Stimulated activated naive CD8-positive, alpha-beta T cell treated with anti-CD3 and anti-CD28 coated beads, Interleukin-15, Interleukin-2, amounts not matched to agents 100 ng/mL and 50 ng/mL, for 24 hours (primary cell): Measurements from ENCODE around the gene OR5H2.
"Not testable (repeated sequence)": the region's sequence is repeated elsewhere in the genome, so short reads cannot be mapped to it uniquely, and the experiment has no call there.

Experiments used
- H3K27ac Mint-ChIP-seq: one replicate; pipeline ENCODE4 v1.8.0; 2021; ENCODE audit warnings: mild to moderate bottlenecking, mixed read lengths
- H3K27me3 Mint-ChIP-seq: one replicate; pipeline ENCODE4 v1.8.0; 2021; ENCODE audit warnings: mixed read lengths
- H3K36me3 Mint-ChIP-seq: one replicate; pipeline ENCODE4 v1.8.0; 2021; ENCODE audit warnings: low read depth, mixed read lengths
- H3K4me1 Mint-ChIP-seq: one replicate; pipeline ENCODE4 v1.8.0; 2021; ENCODE audit warnings: low read depth, mixed read lengths
- H3K4me3 Mint-ChIP-seq: one replicate; pipeline ENCODE4 v1.8.0; 2021; ENCODE audit warnings: mild to moderate bottlenecking, mixed read lengths
- H3K9me3 Mint-ChIP-seq: one replicate; pipeline ENCODE4 v1.8.0; 2021; ENCODE audit warnings: mixed read lengths

OR5H2 gene

DNA sequence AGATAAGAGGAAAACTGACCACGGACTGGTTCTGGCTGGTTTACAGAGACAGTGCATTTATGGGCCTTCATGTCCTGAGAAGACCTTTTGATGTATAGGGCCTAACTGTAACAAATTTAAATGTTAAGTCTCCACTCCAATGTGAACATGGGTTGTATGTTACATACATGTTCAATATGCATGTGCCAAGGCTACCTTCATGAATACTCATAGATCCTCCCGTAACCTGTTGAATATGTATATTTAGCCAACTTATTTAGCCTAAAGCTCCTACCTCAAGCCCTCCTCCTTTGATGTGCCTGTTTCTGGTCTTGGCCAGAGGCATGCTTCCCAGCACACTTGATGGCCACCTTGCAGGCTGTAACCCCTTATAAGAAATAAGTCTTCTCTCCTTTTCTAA is at the start of gene OR5H2:
TSS of gene OR5H2 (plus strand) at position 301 of the 400 bp plus-strand sequence. CDS start 398 bp downstream, outside the sequence.
- no peaks in the 10 kb centered on the region for H3K36me3 Mint-ChIP-seq
- no peaks in the 10 kb centered on the region for H3K4me1 Mint-ChIP-seq
- no peak within 1 kb of the TSS for H3K4me3 Mint-ChIP-seq
- no peaks in the 10 kb centered on the region for H3K27me3 Mint-ChIP-seq
- H3K9me3 Mint-ChIP-seq: no peaks in the 10 kb centered on the region
- no peak within 1 kb of the TSS for H3K27ac Mint-ChIP-seq

GRCh38 chr3:98233468-98233867 is 48.8 kb upstream of the OR5H2 start:
- no peak overlapping the region for H3K4me3 Mint-ChIP-seq
- no peaks in the 10 kb centered on the region for H3K36me3 Mint-ChIP-seq
- H3K9me3 Mint-ChIP-seq: peaks cover 3% of the 10 kb centered on the region
- H3K27me3 Mint-ChIP-seq: no peaks in the 10 kb centered on the region
- H3K27ac Mint-ChIP-seq: no peak overlapping the region
- H3K4me1 Mint-ChIP-seq: no peaks in the 10 kb centered on the region

DNA sequence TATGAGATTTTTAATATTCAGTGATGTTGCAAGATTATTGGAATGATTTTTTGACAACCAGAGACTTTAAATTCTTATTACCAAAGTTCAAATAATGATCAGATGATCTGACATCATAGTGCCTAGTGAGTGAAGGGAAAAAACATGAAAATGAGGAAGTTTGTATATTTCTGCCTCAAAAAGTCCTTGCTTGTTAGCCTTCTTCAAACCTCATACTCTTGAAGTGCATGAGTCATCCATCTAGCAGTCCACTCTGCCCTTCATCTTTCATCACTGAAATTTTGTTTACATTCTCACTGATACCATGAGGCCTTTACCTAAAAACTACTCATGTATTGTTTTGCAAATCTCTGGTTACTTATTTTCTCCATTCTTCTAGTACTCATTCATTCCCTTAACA is 42.2 kb upstream of the OR5H2 start:
- no peak overlapping the region for H3K4me3 Mint-ChIP-seq
- H3K9me3 Mint-ChIP-seq: peaks cover 1% of the 10 kb centered on the region
- no peaks in the 10 kb centered on the region for H3K4me1 Mint-ChIP-seq
- no peaks in the 10 kb centered on the region for H3K36me3 Mint-ChIP-seq
- no peak overlapping the region for H3K27ac Mint-ChIP-seq
- no peaks in the 10 kb centered on the region for H3K27me3 Mint-ChIP-seq

DNA sequence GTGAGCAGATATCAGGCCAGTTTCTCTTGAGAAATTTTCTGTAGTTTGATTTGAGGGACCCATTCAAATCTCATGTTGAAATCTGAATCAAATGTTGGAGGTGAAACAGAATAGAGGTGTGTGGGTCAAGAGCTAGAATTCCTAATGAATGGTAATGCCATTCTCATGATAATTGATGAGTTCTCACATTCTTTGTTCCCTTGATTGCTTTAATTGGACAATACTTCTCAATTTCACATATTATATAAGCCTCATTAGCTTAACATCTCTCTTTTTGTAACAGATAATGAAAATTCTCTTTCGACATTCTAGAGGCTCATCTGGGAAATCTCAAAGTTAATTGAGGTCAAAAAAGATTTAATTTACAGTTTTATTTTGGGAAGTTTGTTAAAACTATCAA is 40.1 kb upstream of the OR5H2 start:
- no peak overlapping the region for H3K27ac Mint-ChIP-seq
- no peaks in the 10 kb centered on the region for H3K36me3 Mint-ChIP-seq
- no peaks in the 10 kb centered on the region for H3K27me3 Mint-ChIP-seq
- no peak overlapping the region for H3K4me3 Mint-ChIP-seq
- H3K4me1 Mint-ChIP-seq: no peaks in the 10 kb centered on the region
- H3K9me3 Mint-ChIP-seq: peaks cover 3% of the 10 kb centered on the region

DNA sequence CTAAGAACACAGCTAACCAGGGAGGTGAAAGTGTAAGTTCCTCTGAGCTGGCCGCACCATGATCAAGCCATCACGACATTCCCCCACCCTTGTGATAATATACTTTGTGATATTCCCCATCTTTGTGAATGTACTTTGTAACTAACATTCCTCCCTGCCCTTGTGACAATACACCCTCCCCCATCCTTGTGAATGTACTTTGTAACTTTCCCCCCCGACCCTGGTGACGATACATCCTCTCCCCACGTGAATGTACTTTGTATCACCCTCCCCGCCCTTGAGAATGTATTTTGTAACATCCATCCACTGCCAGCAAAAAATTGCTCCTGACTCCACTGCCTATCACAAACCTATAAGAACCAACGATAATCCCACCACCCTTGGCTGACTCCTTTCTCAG is 38.5 kb upstream of the OR5H2 start:
- Mint-ChIP-seq H3K27ac (no peak overlapping the region), H3K36me3 (no peaks in the 10 kb centered on the region), H3K4me1 (no peaks in the 10 kb centered on the region), H3K27me3 (no peaks in the 10 kb centered on the region), H3K4me3 (no peak overlapping the region), H3K9me3 (peaks cover 3% of the 10 kb centered on the region)

GRCh38 chr3:98246142-98246541 is 36.2 kb upstream of the OR5H2 start:
- Mint-ChIP-seq H3K4me1 (no peaks in the 10 kb centered on the region), H3K9me3 (peaks cover 3% of the 10 kb centered on the region), H3K27me3 (no peaks in the 10 kb centered on the region), H3K4me3 (no peak overlapping the region), H3K27ac (no peak overlapping the region), H3K36me3 (no peaks in the 10 kb centered on the region)

- not testable (repeated sequence) for H3K4me3 Mint-ChIP-seq, H3K4me1 Mint-ChIP-seq, H3K9me3 Mint-ChIP-seq, H3K27me3 Mint-ChIP-seq, H3K36me3 Mint-ChIP-seq, H3K27ac Mint-ChIP-seq
These were observed 26.3 kb upstream of the OR5H2 start for GRCh38 chr3:98256026-98256425.

GRCh38 chr3:98259707-98260106 is 22.6 kb upstream of the OR5H2 start:
- H3K4me3 Mint-ChIP-seq: no peak overlapping the region
- H3K36me3 Mint-ChIP-seq: no peaks in the 10 kb centered on the region
- H3K4me1 Mint-ChIP-seq: no peaks in the 10 kb centered on the region
- H3K9me3 Mint-ChIP-seq: no peaks in the 10 kb centered on the region
- no peaks in the 10 kb centered on the region for H3K27me3 Mint-ChIP-seq
- H3K27ac Mint-ChIP-seq: no peak overlapping the region

- Mint-ChIP-seq H3K27me3 (no peaks in the 10 kb centered on the region), H3K9me3 (no peaks in the 10 kb centered on the region), H3K27ac (no peak overlapping the region), H3K4me1 (no peaks in the 10 kb centered on the region), H3K4me3 (no peak overlapping the region), H3K36me3 (no peaks in the 10 kb centered on the region)
These were observed 20.3 kb upstream of the OR5H2 start for GRCh38 chr3:98262046-98262445.

DNA sequence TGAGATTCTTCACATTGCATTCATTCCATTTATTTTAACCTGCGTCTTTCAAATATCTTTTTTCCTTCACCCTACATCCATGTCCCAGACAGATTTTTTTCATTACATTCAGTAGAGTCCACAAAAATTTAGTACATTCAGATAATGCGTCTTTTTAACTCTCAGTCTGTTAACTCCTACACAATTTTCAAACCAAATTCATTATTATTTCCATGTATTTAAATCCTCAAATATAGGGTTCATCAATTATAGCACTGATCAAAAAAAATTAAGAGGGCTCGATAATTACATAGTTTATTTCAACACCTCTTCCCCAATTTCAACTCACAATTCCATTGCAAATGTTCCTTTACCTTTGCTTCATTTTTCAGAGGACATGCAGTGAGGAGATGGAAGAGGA is 18.4 kb upstream of the OR5H2 start, which contains the start of gene OR5H6:
TSS of gene OR5H6 (plus strand) at position 301 of the 400 bp plus-strand sequence. CDS start at position 390, 89 bp downstream.
- no peak within 1 kb of the TSS for H3K27ac Mint-ChIP-seq
- H3K27me3 Mint-ChIP-seq: no peaks in the 10 kb centered on the region
- no peaks in the 10 kb centered on the region for H3K36me3 Mint-ChIP-seq
- no peaks in the 10 kb centered on the region for H3K9me3 Mint-ChIP-seq
- no peaks in the 10 kb centered on the region for H3K4me1 Mint-ChIP-seq
- H3K4me3 Mint-ChIP-seq: no peak within 1 kb of the TSS

GRCh38 chr3:98269846-98270245 is 12.5 kb upstream of the OR5H2 start:
- no peak overlapping the region for H3K27ac Mint-ChIP-seq
- H3K36me3 Mint-ChIP-seq: no peaks in the 10 kb centered on the region
- H3K4me1 Mint-ChIP-seq: no peaks in the 10 kb centered on the region
- peaks cover 4% of the 10 kb centered on the region for H3K27me3 Mint-ChIP-seq
- no peak overlapping the region for H3K4me3 Mint-ChIP-seq
- peaks cover 16% of the 10 kb centered on the region for H3K9me3 Mint-ChIP-seq

GRCh38 chr3:98272126-98272525 is 10.2 kb upstream of the OR5H2 start:
- H3K27ac Mint-ChIP-seq: no peak overlapping the region
- peaks cover 16% of the 10 kb centered on the region for H3K9me3 Mint-ChIP-seq
- no peaks in the 10 kb centered on the region for H3K36me3 Mint-ChIP-seq
- no peaks in the 10 kb centered on the region for H3K4me1 Mint-ChIP-seq
- peaks cover 4% of the 10 kb centered on the region for H3K27me3 Mint-ChIP-seq
- H3K4me3 Mint-ChIP-seq: no peak overlapping the region

GRCh38 chr3:98274914-98275313 is 7.4 kb upstream of the OR5H2 start:
- H3K27ac Mint-ChIP-seq: no peak overlapping the region
- no peak overlapping the region for H3K4me3 Mint-ChIP-seq
- H3K4me1 Mint-ChIP-seq: no peaks in the 10 kb centered on the region
- peaks cover 4% of the 10 kb centered on the region for H3K27me3 Mint-ChIP-seq
- H3K9me3 Mint-ChIP-seq: peaks cover 8% of the 10 kb centered on the region
- no peaks in the 10 kb centered on the region for H3K36me3 Mint-ChIP-seq

- Mint-ChIP-seq H3K4me3 (no peak overlapping the region), H3K27ac (no peak overlapping the region), H3K36me3 (no peaks in the 10 kb centered on the region), H3K9me3 (no peaks in the 10 kb centered on the region), H3K27me3 (peaks cover 13% of the 10 kb centered on the region), H3K4me1 (no peaks in the 10 kb centered on the region)
These were observed 8.6 kb downstream of the OR5H2 start for GRCh38 chr3:98290916-98291315.

DNA sequence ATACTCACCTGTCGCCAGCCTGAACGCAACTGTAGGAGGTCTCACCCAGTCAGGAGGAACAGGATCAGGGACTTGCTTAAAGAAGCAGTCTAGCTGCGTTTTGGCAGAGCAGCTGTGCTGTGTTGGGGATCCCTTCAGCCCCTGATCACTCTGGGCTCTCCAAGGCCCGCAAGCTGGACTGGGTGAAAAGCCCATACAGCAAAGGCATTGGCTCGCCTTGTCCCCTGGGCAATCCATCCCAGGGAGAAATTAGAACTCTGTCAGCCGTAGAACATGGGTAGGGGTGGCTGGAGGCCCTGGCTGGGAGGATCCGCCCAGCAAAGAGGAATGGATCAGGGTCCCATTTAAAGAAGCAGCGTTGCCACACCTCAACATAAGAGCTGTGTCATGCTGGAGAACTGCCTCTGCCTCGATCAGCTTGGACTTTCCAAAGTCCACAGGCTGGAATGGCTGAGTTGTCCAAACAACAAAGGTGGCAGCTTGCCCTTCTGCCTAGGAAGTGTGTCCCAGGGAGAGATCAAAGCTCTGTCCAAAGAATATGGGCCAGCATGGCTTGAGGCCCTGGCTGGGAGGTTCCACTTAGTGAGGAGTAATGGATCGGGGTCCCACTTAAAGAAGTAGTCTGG is 9.1 kb downstream of the OR5H2 start:
- Mint-ChIP-seq H3K36me3 (no peaks in the 10 kb centered on the region), H3K9me3 (no peaks in the 10 kb centered on the region), H3K27me3 (peaks cover 13% of the 10 kb centered on the region), H3K4me1 (no peaks in the 10 kb centered on the region), H3K4me3 (no peak overlapping the region), H3K27ac (no peak overlapping the region)

GRCh38 chr3:98322101-98322500 is 39.8 kb downstream of the OR5H2 start:
- Mint-ChIP-seq H3K27me3 (peaks cover 9% of the 10 kb centered on the region), H3K4me1 (no peaks in the 10 kb centered on the region), H3K36me3 (no peaks in the 10 kb centered on the region), H3K27ac (no peak overlapping the region), H3K4me3 (no peak overlapping the region), H3K9me3 (no peaks in the 10 kb centered on the region)
